HL-60 (cell line): ENCODE data around the gene SHROOM4.

Source experiments
- TF ChIP-seq, protein P1 (sequence below): IDR thresholded peaks from one replicate; pipeline ENCODE4 v1.5.1; 2011; ENCODE audit warnings: low read length, control low read depth, inconsistent platforms; ENCODE audit not compliant: insufficient read depth
- TF ChIP-seq, protein P2 (sequence below): IDR thresholded peaks from 2 replicates; pipeline ENCODE4 v1.6.1; 2012; ENCODE audit warnings: low read depth; ENCODE audit not compliant: insufficient replicate concordance

DNA sequence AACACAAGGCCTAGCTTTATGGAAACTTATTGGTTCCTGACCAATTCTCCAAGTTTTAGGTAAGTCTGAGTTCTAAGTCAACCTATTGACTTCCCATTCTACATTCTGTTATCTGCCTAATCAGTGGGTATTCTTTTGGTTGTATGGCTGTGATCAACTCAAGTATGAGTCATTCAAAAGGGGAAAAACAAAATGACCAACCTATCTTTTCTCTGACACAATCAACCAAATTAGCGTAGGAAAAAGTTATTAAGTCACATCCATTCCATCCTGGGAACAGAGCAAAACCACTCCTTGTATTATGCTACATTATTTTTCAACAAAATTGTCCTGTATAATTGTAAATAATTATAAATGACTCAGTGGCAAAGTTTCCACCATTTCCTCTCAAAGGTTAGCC, 136.2 kb downstream of the SHROOM4 start:
- TF ChIP-seq, protein P1, sequence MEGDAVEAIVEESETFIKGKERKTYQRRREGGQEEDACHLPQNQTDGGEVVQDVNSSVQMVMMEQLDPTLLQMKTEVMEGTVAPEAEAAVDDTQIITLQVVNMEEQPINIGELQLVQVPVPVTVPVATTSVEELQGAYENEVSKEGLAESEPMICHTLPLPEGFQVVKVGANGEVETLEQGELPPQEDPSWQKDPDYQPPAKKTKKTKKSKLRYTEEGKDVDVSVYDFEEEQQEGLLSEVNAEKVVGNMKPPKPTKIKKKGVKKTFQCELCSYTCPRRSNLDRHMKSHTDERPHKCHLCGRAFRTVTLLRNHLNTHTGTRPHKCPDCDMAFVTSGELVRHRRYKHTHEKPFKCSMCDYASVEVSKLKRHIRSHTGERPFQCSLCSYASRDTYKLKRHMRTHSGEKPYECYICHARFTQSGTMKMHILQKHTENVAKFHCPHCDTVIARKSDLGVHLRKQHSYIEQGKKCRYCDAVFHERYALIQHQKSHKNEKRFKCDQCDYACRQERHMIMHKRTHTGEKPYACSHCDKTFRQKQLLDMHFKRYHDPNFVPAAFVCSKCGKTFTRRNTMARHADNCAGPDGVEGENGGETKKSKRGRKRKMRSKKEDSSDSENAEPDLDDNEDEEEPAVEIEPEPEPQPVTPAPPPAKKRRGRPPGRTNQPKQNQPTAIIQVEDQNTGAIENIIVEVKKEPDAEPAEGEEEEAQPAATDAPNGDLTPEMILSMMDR: no peak
- TF ChIP-seq, protein P2, sequence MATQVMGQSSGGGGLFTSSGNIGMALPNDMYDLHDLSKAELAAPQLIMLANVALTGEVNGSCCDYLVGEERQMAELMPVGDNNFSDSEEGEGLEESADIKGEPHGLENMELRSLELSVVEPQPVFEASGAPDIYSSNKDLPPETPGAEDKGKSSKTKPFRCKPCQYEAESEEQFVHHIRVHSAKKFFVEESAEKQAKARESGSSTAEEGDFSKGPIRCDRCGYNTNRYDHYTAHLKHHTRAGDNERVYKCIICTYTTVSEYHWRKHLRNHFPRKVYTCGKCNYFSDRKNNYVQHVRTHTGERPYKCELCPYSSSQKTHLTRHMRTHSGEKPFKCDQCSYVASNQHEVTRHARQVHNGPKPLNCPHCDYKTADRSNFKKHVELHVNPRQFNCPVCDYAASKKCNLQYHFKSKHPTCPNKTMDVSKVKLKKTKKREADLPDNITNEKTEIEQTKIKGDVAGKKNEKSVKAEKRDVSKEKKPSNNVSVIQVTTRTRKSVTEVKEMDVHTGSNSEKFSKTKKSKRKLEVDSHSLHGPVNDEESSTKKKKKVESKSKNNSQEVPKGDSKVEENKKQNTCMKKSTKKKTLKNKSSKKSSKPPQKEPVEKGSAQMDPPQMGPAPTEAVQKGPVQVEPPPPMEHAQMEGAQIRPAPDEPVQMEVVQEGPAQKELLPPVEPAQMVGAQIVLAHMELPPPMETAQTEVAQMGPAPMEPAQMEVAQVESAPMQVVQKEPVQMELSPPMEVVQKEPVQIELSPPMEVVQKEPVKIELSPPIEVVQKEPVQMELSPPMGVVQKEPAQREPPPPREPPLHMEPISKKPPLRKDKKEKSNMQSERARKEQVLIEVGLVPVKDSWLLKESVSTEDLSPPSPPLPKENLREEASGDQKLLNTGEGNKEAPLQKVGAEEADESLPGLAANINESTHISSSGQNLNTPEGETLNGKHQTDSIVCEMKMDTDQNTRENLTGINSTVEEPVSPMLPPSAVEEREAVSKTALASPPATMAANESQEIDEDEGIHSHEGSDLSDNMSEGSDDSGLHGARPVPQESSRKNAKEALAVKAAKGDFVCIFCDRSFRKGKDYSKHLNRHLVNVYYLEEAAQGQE: no peak
